ENCODE measurements around the gene GMIP. TPM values are rescaled to one million over a fixed set of nuclear protein-coding genes. Genes with fewer than 3 reads are reported as not detected.

GMIP gene
- total and polyA plus RNA-seq, 2 of the 13 experiments (the other 11 are each of a cell fraction or from before 2014, with no cell fraction given) = 1.5 to 1.8 TPM

Other genes with a start within 250 kb of the GMIP start
- gene GATAD2A, start 238.0 kb downstream of the GMIP start, total RNA-seq (2016; rRNA removed; fragmentation: Illumina TruSeq; extraction: Trizol) = 25.1 and 28.6 TPM in 2 replicates
- 15.1 and 16.8 TPM in 2 replicates for gene GATAD2A, start 238.0 kb downstream of the GMIP start, polyA plus RNA-seq (2011; rRNA removed)
- gene TSSK6, start 128.1 kb downstream of the GMIP start, total RNA-seq (2016; rRNA removed; fragmentation: Illumina TruSeq; extraction: Trizol) = 0.71 and 0.86 TPM in 2 replicates
- 1.2 and 2.0 TPM in 2 replicates for gene TSSK6, start 128.1 kb downstream of the GMIP start, polyA plus RNA-seq (2011; rRNA removed)
- 278 and 337 TPM in 2 replicates for gene NDUFA13, start 127.4 kb downstream of the GMIP start, total RNA-seq (2016; rRNA removed; fragmentation: Illumina TruSeq; extraction: Trizol)
- 366 and 368 TPM in 2 replicates for gene NDUFA13, start 127.4 kb downstream of the GMIP start, polyA plus RNA-seq (2011; rRNA removed)
- gene YJEFN3, start 114.7 kb downstream of the GMIP start, total RNA-seq (2016; rRNA removed; fragmentation: Illumina TruSeq; extraction: Trizol) = 0.32 and 0.89 TPM in 2 replicates
- 4.0 TPM in 2 replicates for gene YJEFN3, start 114.7 kb downstream of the GMIP start, polyA plus RNA-seq (2011; rRNA removed)
- gene CILP2, start 105.4 kb downstream of the GMIP start, total RNA-seq (2016; rRNA removed; fragmentation: Illumina TruSeq; extraction: Trizol) = 0.09 TPM in 1 of 2 replicates, not detected in the other
- 0.18 and 0.37 TPM in 2 replicates for gene CILP2, start 105.4 kb downstream of the GMIP start, polyA plus RNA-seq (2011; rRNA removed)
- not detected in 2 replicates for gene PBX4, start 25.0 kb downstream of the GMIP start, total RNA-seq (2016; rRNA removed; fragmentation: Illumina TruSeq; extraction: Trizol)
- not detected in 2 replicates for gene PBX4, start 25.0 kb downstream of the GMIP start, polyA plus RNA-seq (2011; rRNA removed)
- gene LPAR2, start 15.4 kb downstream of the GMIP start, total RNA-seq (2016; rRNA removed; fragmentation: Illumina TruSeq; extraction: Trizol) = 0.72 and 0.86 TPM in 2 replicates
- gene LPAR2, start 15.4 kb downstream of the GMIP start, polyA plus RNA-seq (2011; rRNA removed) = 3.6 TPM in 2 replicates
- 9.8 and 23.2 TPM in 2 replicates for gene ATP13A1, start 20.0 kb upstream of the GMIP start, total RNA-seq (2016; rRNA removed; fragmentation: Illumina TruSeq; extraction: Trizol)
- gene ATP13A1, start 20.0 kb upstream of the GMIP start, polyA plus RNA-seq (2011; rRNA removed) = 41.0 and 41.7 TPM in 2 replicates
- gene ZNF101, start 25.2 kb upstream of the GMIP start, total RNA-seq (2016; rRNA removed; fragmentation: Illumina TruSeq; extraction: Trizol) = 28.9 and 35.3 TPM in 2 replicates
- gene ZNF101, start 25.2 kb upstream of the GMIP start, polyA plus RNA-seq (2011; rRNA removed) = 10.9 and 12.9 TPM in 2 replicates
- gene ZNF14, start 89.5 kb upstream of the GMIP start, total RNA-seq (2016; rRNA removed; fragmentation: Illumina TruSeq; extraction: Trizol) = 6.2 and 8.8 TPM in 2 replicates
- gene ZNF14, start 89.5 kb upstream of the GMIP start, polyA plus RNA-seq (2011; rRNA removed) = 1.5 and 1.9 TPM in 2 replicates
- gene ZNF506, start 178.1 kb upstream of the GMIP start, total RNA-seq (2016; rRNA removed; fragmentation: Illumina TruSeq; extraction: Trizol) = not detected in 2 replicates
- 0.01 TPM in 1 of 2 replicates, not detected in the other for gene ZNF506, start 178.1 kb upstream of the GMIP start, polyA plus RNA-seq (2011; rRNA removed)
- 10.6 and 12.8 TPM in 2 replicates for gene ZNF253, start 222.2 kb upstream of the GMIP start, total RNA-seq (2016; rRNA removed; fragmentation: Illumina TruSeq; extraction: Trizol)
- gene ZNF253, start 222.2 kb upstream of the GMIP start, polyA plus RNA-seq (2011; rRNA removed) = 3.5 and 3.6 TPM in 2 replicates

Data from HepG2 (cell line).